H9 (cell line): ENCODE measurements around the gene BIN1. TPM values are rescaled to one million over a fixed set of nuclear protein-coding genes. Genes with fewer than 3 reads are reported as not detected.
A peak's percentile ranks its signal among the peaks of the same experiment; 100 is the strongest.

ENCODE experiments used
- DNase-seq: peaks from one replicate; pipeline ENCODE4 v3.0.0-alpha.2; 2017
- H2AFZ ChIP-seq: one replicate; pipeline ENCODE4 v1.6.1; 2013; ENCODE audit warnings: mild to moderate bottlenecking, low read length, control low read depth, moderate library complexity
- H2AK5ac ChIP-seq: 2 replicates; pipeline ENCODE4 v1.6.1; 2013; ENCODE audit warnings: low read length, control low read depth, mixed read lengths; ENCODE audit not compliant: insufficient read length
- H2BK120ac ChIP-seq: one replicate; pipeline ENCODE4 v1.6.1; 2013; ENCODE audit warnings: low read depth, mild to moderate bottlenecking, low read length, control low read depth, inconsistent platforms; ENCODE audit not compliant: poor library complexity, severe bottlenecking
- H2BK12ac ChIP-seq: 2 replicates; pipeline ENCODE4 v1.6.1; 2013; ENCODE audit warnings: low read length, control low read depth, mixed read lengths, low read depth; ENCODE audit not compliant: insufficient read length
- H2BK15ac ChIP-seq: 2 replicates; pipeline ENCODE4 v1.6.1; 2013; ENCODE audit warnings: low read depth, low read length, control low read depth
- H2BK20ac ChIP-seq: one replicate; pipeline ENCODE4 v1.6.1; 2013; ENCODE audit warnings: low read depth, mild to moderate bottlenecking, low read length, control low read depth, inconsistent platforms; ENCODE audit not compliant: poor library complexity, severe bottlenecking
- H2BK5ac ChIP-seq: 2 replicates; pipeline ENCODE4 v1.6.1; 2013; ENCODE audit warnings: low read length, control low read depth, mixed read lengths; ENCODE audit not compliant: insufficient read length
- H3K14ac ChIP-seq: 2 replicates; pipeline ENCODE4 v1.6.1; 2013; ENCODE audit warnings: low read length, control low read depth; ENCODE audit not compliant: insufficient read depth
- H3K18ac ChIP-seq: 2 replicates; pipeline ENCODE4 v1.6.1; 2013; ENCODE audit warnings: low read depth, mild to moderate bottlenecking, mixed read lengths, low read length, control low read depth; ENCODE audit not compliant: insufficient read length
- H3K23ac ChIP-seq: 2 replicates; pipeline ENCODE4 v1.6.1; 2013; ENCODE audit warnings: low read length, control low read depth, mixed read lengths, low read depth; ENCODE audit not compliant: insufficient read length
- H3K23me2 ChIP-seq: 2 replicates; pipeline ENCODE4 v1.6.1; 2013; ENCODE audit warnings: low read depth, mild to moderate bottlenecking, mixed read lengths, low read length, control low read depth; ENCODE audit not compliant: insufficient read length, poor library complexity, severe bottlenecking
- H3K27ac ChIP-seq: 2 replicates; pipeline ENCODE4 v1.5.1; 2013; ENCODE audit warnings: low read length, control low read depth, mixed read lengths, low read depth; ENCODE audit not compliant: insufficient read length
- H3K27me3 ChIP-seq: 2 replicates; pipeline ENCODE4 v1.6.1; 2013; ENCODE audit warnings: low read length, control low read depth, inconsistent platforms; ENCODE audit not compliant: insufficient read depth
- H3K4ac ChIP-seq: 2 replicates; pipeline ENCODE4 v1.6.1; 2013; ENCODE audit warnings: low read depth, mild to moderate bottlenecking, control low read depth, inconsistent platforms, low read length, moderate library complexity
- H3K4me1 ChIP-seq: 2 replicates; pipeline ENCODE4 v1.6.1; 2013; ENCODE audit warnings: low read length, control low read depth, inconsistent platforms; ENCODE audit not compliant: insufficient read depth
- H3K4me2 ChIP-seq: 2 replicates; pipeline ENCODE4 v1.6.1; 2013; ENCODE audit warnings: low read length, control low read depth, mixed read lengths; ENCODE audit not compliant: insufficient read length, insufficient read depth
- H3K56ac ChIP-seq: 2 replicates; pipeline ENCODE4 v1.6.1; 2013; ENCODE audit warnings: low read depth, mild to moderate bottlenecking, mixed read lengths, low read length, control low read depth; ENCODE audit not compliant: insufficient read length
- H3K79me1 ChIP-seq: 2 replicates; pipeline ENCODE4 v1.6.1; 2013; ENCODE audit warnings: low read depth, mild to moderate bottlenecking, moderate library complexity, low read length, control low read depth, inconsistent platforms; ENCODE audit not compliant: insufficient read depth, poor library complexity, severe bottlenecking
- H3K79me2 ChIP-seq: 2 replicates; pipeline ENCODE4 v1.6.1; 2013; ENCODE audit warnings: low read length, control low read depth, inconsistent platforms; ENCODE audit not compliant: insufficient read depth
- H3K9ac ChIP-seq: 2 replicates; pipeline ENCODE4 v1.6.1; 2013; ENCODE audit warnings: low read length, control low read depth, mixed read lengths; ENCODE audit not compliant: insufficient read length; ENCODE audit errors: extremely low read depth
- H3K9me3 ChIP-seq: one replicate; pipeline ENCODE4 v1.6.1; 2013; ENCODE audit warnings: low read depth, low read length, inconsistent platforms; ENCODE audit not compliant: control insufficient read depth
- H3T11ph ChIP-seq: one replicate; pipeline ENCODE4 v1.6.1; 2013; ENCODE audit warnings: mild to moderate bottlenecking, low read length, control low read depth, inconsistent platforms
- H4K20me1 ChIP-seq: one replicate; pipeline ENCODE4 v1.6.1; 2013; ENCODE audit not compliant: control insufficient read depth, insufficient read length, insufficient read depth
- H4K5ac ChIP-seq: 2 replicates; pipeline ENCODE4 v1.6.1; 2013; ENCODE audit warnings: low read depth, mild to moderate bottlenecking, mixed read lengths, low read length, control low read depth; ENCODE audit not compliant: insufficient read length
- H4K8ac ChIP-seq: replicated peaks from 2 replicates; pipeline ENCODE4 v1.6.1; 2013; ENCODE audit warnings: low read length, control low read depth, mixed read lengths, low read depth; ENCODE audit not compliant: insufficient read length
- H4K91ac ChIP-seq: 2 replicates; pipeline ENCODE4 v1.6.1; 2013; ENCODE audit warnings: low read depth, mild to moderate bottlenecking, moderate library complexity, mixed read lengths, low read length, control low read depth; ENCODE audit not compliant: insufficient read length
- H3K27ac Mint-ChIP-seq, 3 experiments: 2 replicates in 2 of 3; 3 replicates in 1 of 3; pipeline ENCODE4 v1.8.0; 2020 to 2021; ENCODE audit warnings: mixed read lengths in 3 of 3, mild to moderate bottlenecking in 1 of 3, moderate library complexity in 1 of 3
- H3K27me3 Mint-ChIP-seq: 2 replicates; pipeline ENCODE4 v1.8.0; 2021; ENCODE audit warnings: low read depth, mild to moderate bottlenecking, moderate library complexity, mixed read lengths
- H3K36me3 Mint-ChIP-seq, 3 experiments: 2 replicates in 2 of 3; 3 replicates in 1 of 3; pipeline ENCODE4 v1.8.0; 2020 to 2021; ENCODE audit warnings: low read depth in 3 of 3, mixed read lengths in 3 of 3; ENCODE audit not compliant: insufficient read depth in 1 of 3
- H3K4me1 Mint-ChIP-seq, 2 experiments: 2 replicates each; pipeline ENCODE4 v1.8.0; 2020; ENCODE audit warnings: mixed read lengths in 2 of 2
- H3K4me3 Mint-ChIP-seq, 2 experiments: 2 replicates in 1 of 2; 3 replicates in 1 of 2; pipeline ENCODE4 v1.8.0; 2020 to 2021; ENCODE audit warnings: mild to moderate bottlenecking in 2 of 2, mixed read lengths in 2 of 2, moderate library complexity in 1 of 2
- H3K9me3 Mint-ChIP-seq, 2 experiments: 2 replicates in 1 of 2; 3 replicates in 1 of 2; pipeline ENCODE4 v1.8.0; 2020; ENCODE audit warnings: mild to moderate bottlenecking in 2 of 2, mixed read lengths in 2 of 2, moderate library complexity in 1 of 2
- CTCF ChIP-seq: fragments of 200-600 bp; sonication (generic); conservative IDR thresholded peaks from 3 replicates; pipeline ENCODE4 v1.8.0; 2021; ENCODE audit warnings: antibody characterized with exemption, mild to moderate bottlenecking
- WGBS: extraction: QIAGEN DNeasy Blood & Tissue Kit; methylation state at CpG from one replicate; pipeline ENCODE4 v1.1.7; 2013; ENCODE audit warnings: missing lambda C conversion rate, low lambda C conversion rate, mixed read lengths; ENCODE audit not compliant: insufficient read length; ENCODE audit errors: extremely low coverage; 5-methylcytosine and 5-hydroxymethylcytosine counted together
- total RNA-seq: library from RNA; stranded (reverse); gene quantifications from 2 replicates; pipeline ENCODE4 v1.2.1, GENCODE V29; 2021

BIN1 gene
- total RNA-seq, 1 experiment from 2014 or later, result 32.0 TPM

DNA sequence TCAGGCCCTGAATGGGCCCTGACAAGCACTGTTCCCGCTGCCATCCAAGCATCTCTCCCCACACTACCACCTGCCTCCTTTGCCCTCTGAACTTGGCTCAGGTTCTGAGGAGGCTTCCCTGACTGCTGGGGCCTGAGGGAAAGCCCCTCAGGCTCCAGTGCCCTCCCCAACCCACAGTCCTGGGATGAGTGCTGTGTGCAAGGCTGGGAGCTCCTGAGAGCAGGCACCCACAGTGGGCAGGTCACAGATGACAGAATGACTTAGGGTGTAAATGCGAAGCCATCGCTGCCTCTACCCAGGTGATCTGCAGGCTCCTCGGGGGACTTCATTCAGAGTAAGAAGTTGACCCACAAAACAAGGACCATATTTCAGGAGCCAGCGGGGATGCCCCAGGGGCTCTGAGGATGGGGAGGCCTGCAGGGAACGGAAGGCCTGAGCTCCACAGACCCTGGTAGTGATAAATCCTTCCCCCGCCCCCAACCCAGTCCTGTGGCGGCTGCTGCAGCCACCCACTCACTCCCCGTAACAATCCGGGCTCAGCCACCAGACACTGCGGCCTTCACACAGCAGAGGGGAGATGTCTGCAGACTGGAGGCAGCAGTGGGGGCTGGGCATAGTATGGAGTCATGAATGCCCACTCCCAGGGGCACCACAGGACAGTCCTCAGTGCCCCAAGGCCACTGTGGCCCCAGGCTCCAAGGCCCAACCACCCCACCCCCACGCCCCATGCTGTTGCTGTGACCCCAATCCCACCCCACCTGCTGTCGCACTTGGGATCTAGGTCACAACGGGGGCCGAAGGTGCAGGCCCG is 8.9 kb downstream of the BIN1 start:
- Histone ChIP-seq H3K23me2 (no peaks in the 10 kb centered on the region), H3K23ac (no peak overlapping the region), H3K27ac (no peak overlapping the region), H3K4ac (no peak overlapping the region), H2AFZ (no peak overlapping the region), H2BK12ac (no peak overlapping the region), H3T11ph (no peak overlapping the region), H3K14ac (no peak overlapping the region), H3K9me3 (no peaks in the 10 kb centered on the region), H3K4me2 (no peak overlapping the region), H2BK5ac (no peak overlapping the region), H3K4me1 (peaks cover 2% of the 10 kb centered on the region), H3K79me1 (no peaks in the 10 kb centered on the region), H4K5ac (no peak overlapping the region), H2BK120ac (no peak overlapping the region), H3K79me2 (no peaks in the 10 kb centered on the region; the same call in 1 of the 2 replicates), H4K91ac (no peak overlapping the region), H3K56ac (no peak overlapping the region), H2BK15ac (no peak overlapping the region), H2AK5ac (no peak overlapping the region), H3K9ac (no peak overlapping the region), H4K20me1 (no peaks in the 10 kb centered on the region), H4K8ac (no peak overlapping the region), H3K18ac (no peak overlapping the region), H3K27me3 (no peaks in the 10 kb centered on the region), H2BK20ac (no peak overlapping the region)
- Mint-ChIP-seq H3K27me3 (no peaks in the 10 kb centered on the region), H3K4me1 (peaks cover 45 to 54% of the 10 kb centered on the region in 2 experiments), H3K36me3 (no peaks in the 10 kb centered on the region; a peak in 1 of 7 replicates), H3K27ac (peak overlapping the region; percentile 30 to 53 (median 52); a peak in 1 of 7 replicates), H3K4me3 (no peak overlapping the region), H3K9me3 (no peaks in the 10 kb centered on the region)
- DNase-seq, result no peak
- TF ChIP-seq CTCF, result no peak
- no CpG with 5 or more reads among the region's 16 CpGs for WGBS
